K562 (cell line): Measurements from ENCODE around the gene LLGL2. TPM values are rescaled to one million over a fixed set of nuclear protein-coding genes. Genes with fewer than 3 reads are reported as not detected.

Source experiments
- ATAC-seq: fragments of 200-7000 bp; cut with Tn5 transposase; 3 replicates; pipeline ENCODE4 v1.9.1; 2020; ENCODE audit warnings: moderate library complexity
- BruUV-seq: library from RNA; stranded (reverse); fragments of 400-500 nt; replicated peaks from 2 replicates; lab custom pipeline; 2021; lab: Mats Ljungman, UMichigan
- CTCF ChIA-PET: fragments of 300-600 bp; formaldehyde crosslinking; extraction: SDS; loops from one replicate; lab custom pipeline; 2021; ENCODE audit warnings: low intra/inter-chr PET ratio; lab: Yijun Ruan, JAX
- POLR2A ChIA-PET: fragments of 300-600, 350-650 bp; sonication (Branson Sonifier 250); formaldehyde crosslinking; extraction: SDS; loops from one replicate; lab custom pipeline; 2021; ENCODE audit warnings: antibody characterized with exemption, inconsistent platforms; lab: Yijun Ruan, JAX
- DNase-seq, 4 experiments: peaks; one replicate each; pipeline versions ENCODE4 v3.0.0 to v3.0.0-alpha.2; 2011 to 2018; ENCODE audit warnings: low spot score in 3 of 4, mixed read lengths in 3 of 4; ENCODE audit errors: extremely low read depth in 1 of 4
- FAIRE-seq: peaks from 2 replicates; lab custom pipeline; 2011; peaks lifted over from hg19 to GRCh38; lab: Jason Lieb, UNC
- H2AFZ ChIP-seq: 2 replicates; pipeline ENCODE4 v1.6.0; 2011; ENCODE audit warnings: low read depth, low read length, control low read depth, inconsistent platforms
- H3K27ac ChIP-seq: fragments of 200-600 bp; 3 replicates; pipeline ENCODE4 v1.8.0; 2011; ENCODE audit warnings: low read depth, mild to moderate bottlenecking, control low read depth, inconsistent platforms, low read length, moderate library complexity, mixed read lengths; ENCODE audit errors: extremely low read depth
- H3K27me3 ChIP-seq, 2 experiments: fragments of 300-600 bp in 1 of 2; 2 replicates in 1 of 2; 3 replicates in 1 of 2; pipeline versions ENCODE4 v1.6.0 to v1.8.0; 2011; ENCODE audit warnings: inconsistent platforms in 2 of 2, low read length in 2 of 2, mild to moderate bottlenecking in 1 of 2, mixed read lengths in 1 of 2, moderate library complexity in 1 of 2; ENCODE audit not compliant: control insufficient read depth in 2 of 2, insufficient read depth in 2 of 2
- H3K36me3 ChIP-seq: fragments of 300-600 bp; 3 replicates; pipeline ENCODE4 v1.8.0; 2011; ENCODE audit warnings: mild to moderate bottlenecking, low read length, inconsistent platforms; ENCODE audit not compliant: control insufficient read depth, insufficient read depth
- H3K4me1 ChIP-seq, 2 experiments: fragments of 200-600 bp in 1 of 2; replicated peaks in 1 of 2; 2 replicates in 1 of 2; 3 replicates in 1 of 2; pipeline versions ENCODE4 v1.5.1 to v1.8.0; 2011; ENCODE audit warnings: inconsistent platforms in 2 of 2, low read length in 2 of 2, mild to moderate bottlenecking in 1 of 2, mixed read lengths in 1 of 2, moderate library complexity in 1 of 2; ENCODE audit not compliant: control insufficient read depth in 2 of 2, insufficient read depth in 2 of 2
- H3K4me2 ChIP-seq: 2 replicates; pipeline ENCODE4 v1.6.1; 2011; ENCODE audit warnings: low read length, control low read depth, inconsistent platforms, mixed read lengths; ENCODE audit not compliant: insufficient read depth
- H3K4me3 ChIP-seq: fragments of 200-600 bp; sonication (generic), shearing (Covaris generic); 2 replicates; pipeline ENCODE4 v1.5.1; 2016; ENCODE audit warnings: control low read depth, inconsistent platforms
- H3K79me2 ChIP-seq: fragments of 200-600 bp; 3 replicates; pipeline ENCODE4 v1.8.0; 2011; ENCODE audit warnings: low read length, inconsistent platforms; ENCODE audit not compliant: control insufficient read depth, insufficient read depth
- H3K9ac ChIP-seq, 2 experiments: 2 replicates each; pipeline versions ENCODE4 v1.6.0 to v1.6.1; 2011; ENCODE audit warnings: low read depth in 2 of 2, low read length in 2 of 2, control low read depth in 1 of 2, inconsistent platforms in 1 of 2, mild to moderate bottlenecking in 1 of 2, mixed read lengths in 1 of 2; ENCODE audit not compliant: insufficient read depth in 1 of 2
- H3K9me1 ChIP-seq: one replicate; pipeline ENCODE4 v1.6.0; 2011; ENCODE audit warnings: inconsistent platforms, mild to moderate bottlenecking, low read length, moderate library complexity; ENCODE audit not compliant: control insufficient read depth, insufficient read depth
- H3K9me3 ChIP-seq: replicated peaks from 2 replicates; pipeline ENCODE4 v1.5.1; 2011; ENCODE audit warnings: low read depth, low read length, inconsistent platforms; ENCODE audit not compliant: control insufficient read depth, insufficient read depth
- H4K20me1 ChIP-seq: replicated peaks from 2 replicates; pipeline ENCODE4 v1.6.1; 2011; ENCODE audit warnings: low read length, inconsistent platforms, mixed read lengths; ENCODE audit not compliant: control insufficient read depth, insufficient read depth
- CCAR2 ChIP-seq: fragments of 200-400 bp; formaldehyde crosslinking; IDR thresholded peaks from 2 replicates; pipeline ENCODE4 v1.6.1; 2017; ENCODE audit warnings: mild to moderate bottlenecking, low read depth, low read length
- EGR1 ChIP-seq: fragments of 450-650 bp; conservative IDR thresholded peaks from 2 replicates; pipeline ENCODE4 v1.6.1; 2017; ENCODE audit warnings: mild to moderate bottlenecking
- FOSL1 ChIP-seq: fragments of 200-800 bp; sonication (Bioruptor generic); conservative IDR thresholded peaks from 2 replicates; pipeline ENCODE4 v1.6.1; 2016; ENCODE audit warnings: missing genetic modification characterization, missing compliant biosample characterization
- HMBOX1 ChIP-seq: sonication (generic); IDR thresholded peaks from 2 replicates; pipeline ENCODE4 v1.6.1; 2016
- PCBP1 ChIP-seq: fragments of 200-400 bp; formaldehyde crosslinking; IDR thresholded peaks from 2 replicates; pipeline ENCODE4 v1.6.1; 2018; ENCODE audit warnings: mild to moderate bottlenecking, low read depth, low read length; ENCODE audit not compliant: poor library complexity, severe bottlenecking
- PCBP2 ChIP-seq: fragments of 200-400 bp; formaldehyde crosslinking; IDR thresholded peaks from 2 replicates; pipeline ENCODE4 v1.6.1; 2018; ENCODE audit warnings: low read length, low read depth, mild to moderate bottlenecking, moderate library complexity; ENCODE audit not compliant: poor library complexity, severe bottlenecking
- POLR2A ChIP-seq: fragments of 450-650 bp; conservative IDR thresholded peaks from 2 replicates; pipeline ENCODE4 v1.6.1; 2016
- RUNX1 ChIP-seq: sonication (generic); IDR thresholded peaks from 2 replicates; pipeline ENCODE4 v1.6.1; 2016; ENCODE audit warnings: antibody characterized with exemption, low read depth
- SP1 ChIP-seq: sonication (generic); formaldehyde crosslinking; IDR thresholded peaks from 2 replicates; pipeline ENCODE4 v1.8.1; 2022; ENCODE audit warnings: mild to moderate bottlenecking, missing genetic modification reagents
- TAF7 ChIP-seq: fragments of 450-650 bp; IDR thresholded peaks from 2 replicates; pipeline ENCODE4 v1.6.1; 2016; ENCODE audit warnings: missing genetic modification characterization, missing compliant biosample characterization
- TCF7L2 ChIP-seq: fragments of 150-350 bp; IDR thresholded peaks from 2 replicates; pipeline ENCODE4 v1.6.1; 2016; ENCODE audit warnings: low read depth, mild to moderate bottlenecking, low read length, moderate library complexity
- ZBTB33 ChIP-seq: sonication (generic); formaldehyde crosslinking; IDR thresholded peaks from 2 replicates; pipeline ENCODE4 v1.8.1; 2023; ENCODE audit warnings: mild to moderate bottlenecking, missing genetic modification reagents
- ZNF280B ChIP-seq: fragments of 250-450 bp; sonication (Bioruptor Pico); IDR thresholded peaks from 2 replicates; pipeline ENCODE4 v1.5.1; 2021; ENCODE audit warnings: mild to moderate bottlenecking
- ZNF408 ChIP-seq: fragments of 250-450 bp; sonication (Bioruptor Pico); IDR thresholded peaks from 2 replicates; pipeline ENCODE4 v1.4.0; 2020; ENCODE audit warnings: low read depth, mild to moderate bottlenecking, moderate library complexity
- WGBS: fragments of 100-300 bp; shearing (Covaris generic); methylation state at CpG from one replicate; pipeline ENCODE4 v1.1.6; 2016; ENCODE audit warnings: low coverage, mixed read lengths; ENCODE audit not compliant: insufficient coverage; ENCODE audit errors: missing lambda C conversion rate; 5-methylcytosine and 5-hydroxymethylcytosine counted together
- in situ Hi-C: fragments of 300-500 bp; cut with MboI; formaldehyde crosslinking; loops from 4 replicates; pipeline ENCODE4 v1.15.0; 2018; ENCODE audit warnings: inconsistent platforms, mixed read lengths
- intact Hi-C: fragments of 100-400 bp; cut with micrococcal nuclease; formaldehyde crosslinking; loops from 2 replicates; pipeline ENCODE4 v1.14.2; 2022
- polyA plus RNA-seq, 8 experiments: library from polyadenylated mRNA; depleted of rRNA in 4 of 8; stranded (reverse) in 5 of 8; unstranded in 3 of 8; fragments of >200 nt; fragmentation: Nextera tagmentation in 2 of 8; fragmentation: Illumina TruSeq in 1 of 8; extraction: Ambion mirVana in 2 of 8; extraction: Trizol in 1 of 8; gene quantifications; 2 replicates each; pipeline versions ENCODE4 v1.2.1 to v1.2.3, GENCODE V29; 2011 to 2014; ENCODE audit warnings: inconsistent platforms in 1 of 8, missing spikeins in 1 of 8
- total RNA-seq, 7 experiments: library from RNA; depleted of rRNA in 6 of 7; stranded (reverse); fragments of >200 nt in 6 of 7; fragmentation: Illumina TruSeq in 2 of 7; extraction: Trizol in 2 of 7; gene quantifications; 2 replicates each; pipeline versions ENCODE4 v1.2.1 to v1.2.3, GENCODE V29; 2011 to 2021; ENCODE audit warnings: low replicate concordance in 1 of 7
- TF ChIP-seq, protein P1 (sequence below): fragments of 450-650 bp; IDR thresholded peaks from 2 replicates; pipeline ENCODE4 v1.6.1; 2016; ENCODE audit warnings: low read depth, mild to moderate bottlenecking, moderate library complexity

The LLGL2 gene
- total and polyA plus RNA-seq, 9 of the 15 experiments (the other 6 are each of a cell fraction or from before 2014, with no cell fraction given), result 0.32 to 24.4 (median 10.2) TPM

GRCh38 chr17:75521951-75522727 is 3.4 kb upstream of the LLGL2 start:
- no TSS peak for BruUV-seq
- H3K9ac ChIP-seq, result peak overlapping the region in 1 of 2 experiments; percentile 56; a peak in 1 of 4 replicates
- H3K27me3 ChIP-seq, result no peaks in the 10 kb centered on the region
- ATAC-seq (no peak), FAIRE-seq (no peak), DNase-seq (no peak)
- H3K36me3 ChIP-seq, result peaks cover 61% of the 10 kb centered on the region
- in situ Hi-C loops, result no loop called here
- no peak overlapping the region for H3K27ac ChIP-seq
- H3K4me1 ChIP-seq, result peaks cover 26 to 41% of the 10 kb centered on the region in 2 experiments
- 90% methylated on average over 25 of the region's 33 CpGs for WGBS
- intact Hi-C loops, result loop anchor here (10.0 kb wide), 1 partner anchor 237 kb away; the partner anchor contains the start of gene SLC25A19
- no peaks in the 10 kb centered on the region for H3K9me3 ChIP-seq
- POLR2A ChIA-PET, result no interaction called here
- TF ChIP-seq PCBP2 (no peak), EGR1 (no peak), RUNX1 (no peak), TAF7 (tag) (no peak), CCAR2 (no peak), ZNF280B (no peak), FOSL1 (peak; percentile 58; the same call in 1 of the 2 replicates), ZNF408 (CRISPR knock-in tag) (no peak), PCBP1 (peak; percentile 47), SP1 (CRISPR knock-in tag) (no peak), HMBOX1 (no peak), ZBTB33 (peak; percentile 82), POLR2A (no peak), TCF7L2 (no peak)
- TF ChIP-seq, protein P1, sequence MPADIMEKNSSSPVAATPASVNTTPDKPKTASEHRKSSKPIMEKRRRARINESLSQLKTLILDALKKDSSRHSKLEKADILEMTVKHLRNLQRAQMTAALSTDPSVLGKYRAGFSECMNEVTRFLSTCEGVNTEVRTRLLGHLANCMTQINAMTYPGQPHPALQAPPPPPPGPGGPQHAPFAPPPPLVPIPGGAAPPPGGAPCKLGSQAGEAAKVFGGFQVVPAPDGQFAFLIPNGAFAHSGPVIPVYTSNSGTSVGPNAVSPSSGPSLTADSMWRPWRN, result no peak
- TF ChIP-seq, all 486 proteins: peak for 3
- peaks cover 13% of the 10 kb centered on the region for H3K79me2 ChIP-seq
- no peak overlapping the region for H3K4me3 ChIP-seq
- H3K4me2 ChIP-seq, result no peak overlapping the region
- CTCF ChIA-PET, result no interaction called here
- peaks cover 5% of the 10 kb centered on the region; the same call in 1 of the 2 replicates for H4K20me1 ChIP-seq
- peaks cover 5% of the 10 kb centered on the region for H3K9me1 ChIP-seq
- H2AFZ ChIP-seq, result no peak overlapping the region
